IMR-90 (cell line): ENCODE results near the gene PTCH2. TPM values are rescaled to one million over a fixed set of nuclear protein-coding genes. Genes with fewer than 3 reads are reported as not detected.

Experiments used
- USF2 ChIP-seq: fragments of 150-350 bp; IDR thresholded peaks from 2 replicates; pipeline ENCODE4 v1.6.1; 2017; ENCODE audit warnings: mild to moderate bottlenecking, antibody characterized with exemption, low read length, low read depth
- polyA plus RNA-seq, 3 experiments: library from polyadenylated mRNA; depleted of rRNA; stranded (reverse); fragments of >200 nt; gene quantifications; 2 replicates each; pipeline ENCODE4 v1.2.3, GENCODE V29; 2012; ENCODE audit warnings: low replicate concordance in 1 of 3
- total RNA-seq: library from RNA; depleted of rRNA; stranded (reverse); fragments of >200 nt; gene quantifications from 2 replicates; pipeline ENCODE4 v1.2.3, GENCODE V29; 2012

The PTCH2 gene
- total and polyA plus RNA-seq, 2 of the 4 experiments (the other 2 are of a cell fraction), result under 0.01 to 0.56 TPM

- no peak for TF ChIP-seq USF2
Observed at GRCh38 chr1:44802306-44803061, 40.6 kb downstream of the PTCH2 start (continued).
